Posterior vena cava (tissue), 2 donors: ENCODE data around the gene NR1D1. TPM values are rescaled to one million over a fixed set of nuclear protein-coding genes. Genes with fewer than 3 reads are reported as not detected.

Experiments used
- DNase-seq: peaks from one replicate; pipeline ENCODE4 v3.0.0-alpha.2; 2020; ENCODE audit warnings: low spot score
- intact Hi-C, 2 donors: fragments of 100-400 bp; cut with DNase I; formaldehyde crosslinking; loops; one replicate each; pipeline versions ENCODE4 v1.14.1 to v1.14.2; 2022 to 2023
- total RNA-seq, 2 donors: library from RNA; stranded (reverse); fragmentation: NEBNext Ultra II Directional; extraction: Animal tissue kit (Norgen Biotek cat#: 25700); gene quantifications; one replicate each; pipeline ENCODE4 v1.2.1, GENCODE V29; 2021
- donor health status: DM: yes; HTN: yes; CAD: no.
- donor health status: DM: yes; HTN: yes; CAD: no.

NR1D1 gene
- total RNA-seq, 2 donors from 2014 or later, result 20.2 to 24.2 TPM

- intact Hi-C loops, result loop anchor here in 1 of 2 donors (10.0 kb wide), 1 partner anchor 45 kb away; no protein-coding TSS in a partner anchor
- no peak for DNase-seq
These were observed 30.4 kb downstream of the NR1D1 start for GRCh38 chr17:40069751-40070708.

- DNase-seq, result peak; percentile 96
- intact Hi-C loops, result loop anchor here in 1 of 2 donors (10.0 kb wide), 1 partner anchor 46 kb away; no protein-coding TSS in a partner anchor
These were observed 31.3 kb downstream of the NR1D1 start for GRCh38 chr17:40068917-40069750.

DNA sequence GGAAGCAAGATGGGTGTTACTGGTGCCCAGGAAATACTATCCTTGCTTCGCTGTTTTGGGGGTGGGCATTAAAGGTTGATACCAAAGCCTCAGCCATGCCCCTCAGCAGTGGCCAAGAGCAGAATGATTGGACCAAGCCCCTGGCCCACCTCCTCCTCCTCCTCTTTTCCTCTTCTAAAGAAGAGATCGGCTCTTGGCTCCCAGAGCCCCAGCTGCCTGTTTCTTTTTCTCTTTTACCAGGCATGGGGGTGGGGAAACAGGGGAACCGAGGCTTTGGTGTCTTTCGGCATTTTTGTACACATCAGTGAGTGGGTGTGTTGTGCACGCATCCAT, 31.8 kb downstream of the NR1D1 start:
- DNase-seq, result no peak
- intact Hi-C loops, result loop anchor here in 1 of 2 donors (10.0 kb wide), 1 partner anchor 46 kb away; no protein-coding TSS in a partner anchor

DNA sequence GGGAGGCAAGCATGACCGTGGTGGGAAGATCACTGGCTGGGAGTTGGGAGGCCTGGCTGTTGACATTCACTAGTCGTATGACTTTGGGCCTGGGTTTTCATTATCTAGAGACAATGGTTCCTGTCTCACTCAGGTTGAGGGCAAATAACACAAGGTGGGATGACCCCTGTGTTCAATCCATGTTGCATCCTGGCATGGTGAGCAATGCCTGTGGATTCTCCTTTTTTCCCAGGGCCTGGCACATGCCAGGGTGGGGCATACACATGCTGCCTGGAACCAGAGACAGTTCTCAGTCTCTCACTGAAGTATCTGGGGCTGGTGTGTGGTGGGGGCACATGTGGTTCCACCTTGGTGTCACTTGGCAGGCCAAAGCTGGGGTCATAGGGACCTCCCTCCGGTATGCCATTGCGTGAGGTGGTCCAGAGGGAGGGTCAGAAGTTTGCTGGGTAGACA, 32.2 kb downstream of the NR1D1 start:
- intact Hi-C loops, result loop anchor here in 1 of 2 donors (10.0 kb wide), 1 partner anchor 47 kb away; no protein-coding TSS in a partner anchor
- peak; percentile 44 for DNase-seq

- intact Hi-C loops, result loop anchor here in 1 of 2 donors (10.0 kb wide), 1 partner anchor 47 kb away; no protein-coding TSS in a partner anchor
These were observed 32.7 kb downstream of the NR1D1 start for GRCh38 chr17:40067710-40068109.

GRCh38 chr17:40065769-40066510, 34.4 kb downstream of the NR1D1 start:
- intact Hi-C loops, result loop anchor here in 1 of 2 donors (10.0 kb wide), 1 partner anchor 49 kb away; no protein-coding TSS in a partner anchor
- peak; percentile 72 for DNase-seq

More at GRCh38 chr17:40067710-40068109, 32.7 kb downstream of the NR1D1 start:
- peak; percentile 64 for DNase-seq

- intact Hi-C loops, result loop anchor here in 1 of 2 donors (10.0 kb wide), 1 partner anchor 50 kb away; no protein-coding TSS in a partner anchor
These were observed 35.2 kb downstream of the NR1D1 start for GRCh38 chr17:40064971-40065768.

GRCh38 chr17:40063901-40064531, 36.4 kb downstream of the NR1D1 start:
- intact Hi-C loops, result loop anchor here in 1 of 2 donors (10.0 kb wide), 1 partner anchor 51 kb away; no protein-coding TSS in a partner anchor
- DNase-seq, result peak; percentile 53

More at GRCh38 chr17:40064971-40065768, 35.2 kb downstream of the NR1D1 start:
- DNase-seq, result peak; percentile 62

DNA sequence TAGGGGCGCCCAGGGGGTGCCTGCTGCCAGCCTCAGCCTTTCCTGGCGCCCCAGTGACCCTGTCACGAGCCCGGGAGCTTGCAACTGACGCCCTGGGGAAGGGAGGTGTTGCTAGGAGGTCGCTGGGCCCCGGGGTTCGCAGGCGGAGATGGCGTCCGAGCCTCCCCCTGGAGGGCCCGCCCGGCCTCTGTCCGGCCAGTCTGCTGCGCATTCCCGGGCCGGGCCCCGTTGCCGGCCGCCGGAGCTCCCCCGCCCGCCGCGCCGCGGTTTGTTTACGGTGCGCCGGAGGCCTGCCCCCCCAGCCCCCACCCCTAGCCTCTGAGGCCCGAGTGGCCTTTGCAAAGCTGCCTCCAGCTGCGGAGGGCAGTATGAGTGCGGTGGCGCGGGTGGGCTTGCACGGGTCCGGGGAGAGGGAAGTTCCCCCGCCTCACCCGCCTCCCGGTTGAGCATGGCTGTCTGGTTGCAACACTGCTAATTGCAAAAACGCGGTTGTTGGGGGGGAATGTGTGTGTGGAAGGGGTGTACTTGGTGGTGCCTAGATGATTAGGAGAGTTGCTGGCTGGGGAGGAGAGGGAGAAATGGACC, 37.1 kb downstream of the NR1D1 start:
- intact Hi-C loops, result loop anchor here in 1 of 2 donors (10.0 kb wide), 1 partner anchor 52 kb away; no protein-coding TSS in a partner anchor
- peak; percentile 88 for DNase-seq

GRCh38 chr17:40062329-40063186, 37.8 kb downstream of the NR1D1 start, which contains the start of gene THRA:
Gene THRA (plus strand): TSS chr17:40062965. CDS start chr17:40074489, 11,524 bp downstream.
- peak; percentile 88 for DNase-seq
- intact Hi-C loops, result loop anchor here in 1 of 2 donors (10.0 kb wide), 1 partner anchor 52 kb away; no protein-coding TSS in a partner anchor

GRCh38 chr17:40061609-40062038, 38.8 kb downstream of the NR1D1 start:
- intact Hi-C loops, result loop anchor here in 1 of 2 donors (10.0 kb wide), 1 partner anchor 53 kb away; no protein-coding TSS in a partner anchor

DNA sequence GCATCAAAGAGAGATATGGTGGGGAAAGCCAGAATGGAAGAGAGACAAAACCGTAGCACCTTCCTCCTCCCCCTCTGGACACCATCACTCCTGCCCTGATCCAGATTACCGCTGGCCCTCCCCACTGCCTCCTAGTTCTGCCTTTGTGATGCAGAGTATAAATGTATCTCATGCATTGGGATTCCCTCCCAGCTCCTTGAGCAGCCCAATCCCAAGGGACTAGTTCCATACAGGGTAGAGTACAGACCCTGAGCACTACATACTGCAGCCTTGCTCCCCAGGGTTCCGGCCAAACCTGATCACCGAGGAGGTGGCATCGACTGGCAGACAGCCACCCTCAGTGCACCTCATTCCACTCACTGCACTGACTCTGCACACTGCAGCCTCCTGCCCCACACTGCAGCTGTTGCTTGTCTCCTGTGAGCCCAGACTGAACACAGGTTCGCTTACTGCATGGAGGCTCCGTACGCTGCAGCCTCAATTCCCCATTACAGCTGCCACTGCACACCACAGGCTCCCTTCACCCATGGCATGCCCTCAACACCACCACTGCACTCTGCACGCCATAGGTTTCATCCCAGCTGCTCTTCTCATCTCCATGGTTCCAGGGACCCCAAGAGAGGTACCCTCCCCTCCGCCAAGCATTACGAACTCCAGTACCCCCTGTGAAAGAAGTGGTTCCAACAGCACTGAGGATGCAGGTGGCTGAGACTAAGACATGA, 39.3 kb downstream of the NR1D1 start:
- peak; percentile 57 for DNase-seq
- intact Hi-C loops, result loop anchor here in 1 of 2 donors (10.0 kb wide), 1 partner anchor 54 kb away; no protein-coding TSS in a partner anchor

More at GRCh38 chr17:40061609-40062038, 38.8 kb downstream of the NR1D1 start:
- peak; percentile 53 for DNase-seq

DNA sequence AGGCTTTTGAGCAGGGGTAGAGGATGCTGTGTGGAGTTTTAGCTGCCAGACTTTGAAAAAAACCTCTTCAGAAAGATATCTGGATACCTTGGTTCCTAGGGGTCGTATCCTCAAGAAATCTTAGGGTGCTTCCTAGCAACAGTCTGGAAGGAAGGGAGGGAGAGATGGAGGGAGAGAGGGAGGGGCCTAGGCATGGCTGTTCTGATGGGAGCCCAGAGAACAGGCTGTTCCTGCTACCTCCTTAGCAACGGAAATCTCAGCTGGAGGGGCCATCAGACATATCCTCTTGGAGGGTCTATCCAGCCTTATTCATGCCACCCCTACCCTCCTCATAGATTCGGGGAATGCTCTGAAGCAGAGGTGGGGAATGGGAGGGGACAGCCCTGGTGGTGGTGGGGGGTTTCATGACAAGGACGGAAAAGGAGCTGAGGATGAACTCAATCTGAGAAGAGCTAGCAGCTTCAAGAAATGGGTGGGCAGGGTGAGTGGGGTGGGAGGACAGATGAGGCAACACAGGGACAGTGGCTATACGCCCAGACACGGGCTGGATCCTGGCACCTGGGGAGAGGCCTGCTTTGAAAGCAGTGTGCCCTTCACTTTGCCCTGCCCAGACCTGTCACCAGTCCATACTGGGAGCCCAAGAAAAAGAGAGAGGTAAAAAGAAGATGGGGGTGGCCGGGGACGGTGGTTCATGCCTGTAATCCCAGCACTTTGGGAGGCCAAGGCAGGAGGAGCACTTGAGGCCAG, 40.5 kb downstream of the NR1D1 start:
- intact Hi-C loops, result loop anchor here in 1 of 2 donors (10.0 kb wide), 1 partner anchor 55 kb away; no protein-coding TSS in a partner anchor

GRCh38 chr17:40058865-40059264, 41.5 kb downstream of the NR1D1 start:
- no peak for DNase-seq
- intact Hi-C loops, result no loop called here

More for the DNA sequence above, 40.5 kb downstream of the NR1D1 start:
- no peak for DNase-seq
